HepG2 (cell line): ENCODE data around the gene MARS1. TPM values are rescaled to one million over a fixed set of nuclear protein-coding genes. Genes with fewer than 3 reads are reported as not detected.

Source experiments
- CSRNP1 ChIP-seq: sonication (generic); formaldehyde crosslinking; IDR thresholded peaks from 2 replicates; pipeline ENCODE4 v1.8.1; 2023; ENCODE audit warnings: mild to moderate bottlenecking, missing genetic modification reagents
- FOXM1 ChIP-seq: sonication (generic); formaldehyde crosslinking; IDR thresholded peaks from 2 replicates; pipeline ENCODE4 v1.5.0; 2020; ENCODE audit warnings: missing genetic modification reagents
- HMGXB3 ChIP-seq: sonication (generic); formaldehyde crosslinking; IDR thresholded peaks from 2 replicates; pipeline ENCODE4 v1.4.0; 2020; ENCODE audit warnings: missing genetic modification reagents, borderline replicate concordance
- HOXA9 ChIP-seq: sonication (generic); formaldehyde crosslinking; IDR thresholded peaks from 2 replicates; pipeline ENCODE4 v1.8.1; 2022; ENCODE audit warnings: missing genetic modification reagents, mild to moderate bottlenecking, moderate library complexity, borderline replicate concordance
- MTA3 ChIP-seq: sonication (generic); formaldehyde crosslinking; IDR thresholded peaks from 2 replicates; pipeline ENCODE4 v1.4.0; 2020; ENCODE audit warnings: missing genetic modification reagents
- RELA ChIP-seq: sonication (generic); formaldehyde crosslinking; IDR thresholded peaks from 2 replicates; pipeline ENCODE4 v1.4.0; 2020; ENCODE audit warnings: missing genetic modification reagents
- SMAD3 ChIP-seq: sonication (generic); formaldehyde crosslinking; IDR thresholded peaks from 2 replicates; pipeline ENCODE4 v1.4.0; 2020; ENCODE audit warnings: missing genetic modification reagents
- XRCC5 ChIP-seq: fragments of 200-400 bp; formaldehyde crosslinking; optimal IDR thresholded peaks from 2 replicates; pipeline ENCODE3; 2017; ENCODE audit warnings: mild to moderate bottlenecking, low read length
- ZFP36 ChIP-seq: fragments of 150-350 bp; IDR thresholded peaks from 2 replicates; pipeline ENCODE4 v1.6.1; 2018; ENCODE audit warnings: borderline replicate concordance, low read length, low read depth; ENCODE audit not compliant: partially characterized antibody
- ZFP82 ChIP-seq: sonication (generic); formaldehyde crosslinking; IDR thresholded peaks from 2 replicates; pipeline ENCODE4 v1.5.1; 2020; ENCODE audit warnings: mild to moderate bottlenecking, missing genetic modification reagents, borderline replicate concordance
- ZNF335 ChIP-seq: sonication (generic); formaldehyde crosslinking; IDR thresholded peaks from 2 replicates; pipeline ENCODE4 v1.4.0; 2020; ENCODE audit warnings: missing genetic modification reagents
- ZNF577 ChIP-seq: sonication (generic); formaldehyde crosslinking; IDR thresholded peaks from 2 replicates; pipeline ENCODE4 v1.4.0; 2020; ENCODE audit warnings: mild to moderate bottlenecking, low read depth, missing genetic modification reagents, borderline replicate concordance
- ZNF672 ChIP-seq: sonication (generic); formaldehyde crosslinking; IDR thresholded peaks from 2 replicates; pipeline ENCODE4 v1.8.1; 2022; ENCODE audit warnings: missing genetic modification reagents
- ZNF883 ChIP-seq: sonication (generic); formaldehyde crosslinking; IDR thresholded peaks from 2 replicates; pipeline ENCODE4 v1.5.1; 2020; ENCODE audit warnings: mild to moderate bottlenecking, missing genetic modification reagents; ENCODE audit errors: not compliant biosample characterization
- polyA plus RNA-seq, 8 experiments: library from polyadenylated mRNA; depleted of rRNA in 3 of 8; stranded (reverse) in 7 of 8; unstranded in 1 of 8; fragments of >200 nt; fragmentation: Illumina TruSeq in 4 of 8; extraction: Trizol in 4 of 8; gene quantifications; 2 replicates each; pipeline versions ENCODE4 v1.2.1 to v1.2.3, GENCODE V29; 2011 to 2016; ENCODE audit warnings: low read depth in 4 of 8, missing spikeins in 1 of 8, mixed read lengths in 1 of 8; ENCODE audit not compliant: insufficient read depth in 1 of 8
- total RNA-seq, 5 experiments: library from RNA; depleted of rRNA; stranded (reverse); fragments of >200 nt; fragmentation: Illumina TruSeq; extraction: Trizol; gene quantifications; 2 replicates each; pipeline ENCODE4 v1.2.3, GENCODE V29; 2016; ENCODE audit warnings: low read depth in 1 of 5
- TF ChIP-seq, protein P1 (sequence below): sonication (generic); formaldehyde crosslinking; IDR thresholded peaks from 2 replicates; pipeline ENCODE4 v1.4.0; 2020; ENCODE audit warnings: missing genetic modification reagents; ENCODE audit errors: not compliant biosample characterization
- TF ChIP-seq, protein P2 (sequence below): sonication (generic); formaldehyde crosslinking; IDR thresholded peaks from 2 replicates; pipeline ENCODE4 v1.4.0; 2020; ENCODE audit warnings: missing genetic modification reagents

Gene MARS1
- total and polyA plus RNA-seq, 2 of the 13 experiments (the other 11 are each of a cell fraction or from before 2014, with no cell fraction given) = 115 to 181 TPM

DNA sequence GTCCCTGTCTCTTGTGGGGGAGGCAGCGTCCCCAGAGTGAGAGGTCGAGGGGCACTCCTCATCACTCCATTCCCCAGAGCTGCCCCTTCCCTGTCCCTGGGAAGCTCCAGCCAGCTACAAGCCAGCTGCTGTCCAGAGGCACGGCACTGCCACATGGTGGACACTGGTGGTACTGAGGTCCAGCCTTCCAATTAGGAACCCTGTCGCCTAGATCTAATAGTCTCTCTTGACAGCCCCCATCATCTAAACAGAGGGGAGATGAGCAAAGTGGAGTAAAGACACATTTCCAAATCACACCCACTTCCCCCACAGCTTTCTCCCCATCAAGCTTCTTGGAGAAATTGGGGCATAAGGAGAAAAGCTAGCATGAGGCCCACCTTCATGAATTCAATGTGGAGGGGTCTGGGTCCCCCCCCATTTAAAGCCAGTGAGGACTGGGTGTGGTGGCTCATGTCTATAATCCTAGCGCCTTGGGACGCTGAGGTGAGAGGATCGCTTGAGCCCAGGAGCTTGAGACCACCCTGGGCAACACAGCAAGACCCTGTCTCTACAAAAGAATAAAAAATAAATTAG is 34.8 kb upstream of the MARS1 start (continued):
- TF ChIP-seq, protein P1, sequence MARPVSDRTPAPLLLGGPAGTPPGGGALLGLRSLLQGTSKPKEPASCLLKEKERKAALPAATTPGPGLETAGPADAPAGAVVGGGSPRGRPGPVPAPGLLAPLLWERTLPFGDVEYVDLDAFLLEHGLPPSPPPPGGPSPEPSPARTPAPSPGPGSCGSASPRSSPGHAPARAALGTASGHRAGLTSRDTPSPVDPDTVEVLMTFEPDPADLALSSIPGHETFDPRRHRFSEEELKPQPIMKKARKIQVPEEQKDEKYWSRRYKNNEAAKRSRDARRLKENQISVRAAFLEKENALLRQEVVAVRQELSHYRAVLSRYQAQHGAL (CRISPR knock-in tag) = no peak
- TF ChIP-seq ZNF672 (CRISPR knock-in tag) = no peak
- TF ChIP-seq ZNF883 (CRISPR knock-in tag) = no peak
- no peak for TF ChIP-seq RELA
- TF ChIP-seq, protein P2, sequence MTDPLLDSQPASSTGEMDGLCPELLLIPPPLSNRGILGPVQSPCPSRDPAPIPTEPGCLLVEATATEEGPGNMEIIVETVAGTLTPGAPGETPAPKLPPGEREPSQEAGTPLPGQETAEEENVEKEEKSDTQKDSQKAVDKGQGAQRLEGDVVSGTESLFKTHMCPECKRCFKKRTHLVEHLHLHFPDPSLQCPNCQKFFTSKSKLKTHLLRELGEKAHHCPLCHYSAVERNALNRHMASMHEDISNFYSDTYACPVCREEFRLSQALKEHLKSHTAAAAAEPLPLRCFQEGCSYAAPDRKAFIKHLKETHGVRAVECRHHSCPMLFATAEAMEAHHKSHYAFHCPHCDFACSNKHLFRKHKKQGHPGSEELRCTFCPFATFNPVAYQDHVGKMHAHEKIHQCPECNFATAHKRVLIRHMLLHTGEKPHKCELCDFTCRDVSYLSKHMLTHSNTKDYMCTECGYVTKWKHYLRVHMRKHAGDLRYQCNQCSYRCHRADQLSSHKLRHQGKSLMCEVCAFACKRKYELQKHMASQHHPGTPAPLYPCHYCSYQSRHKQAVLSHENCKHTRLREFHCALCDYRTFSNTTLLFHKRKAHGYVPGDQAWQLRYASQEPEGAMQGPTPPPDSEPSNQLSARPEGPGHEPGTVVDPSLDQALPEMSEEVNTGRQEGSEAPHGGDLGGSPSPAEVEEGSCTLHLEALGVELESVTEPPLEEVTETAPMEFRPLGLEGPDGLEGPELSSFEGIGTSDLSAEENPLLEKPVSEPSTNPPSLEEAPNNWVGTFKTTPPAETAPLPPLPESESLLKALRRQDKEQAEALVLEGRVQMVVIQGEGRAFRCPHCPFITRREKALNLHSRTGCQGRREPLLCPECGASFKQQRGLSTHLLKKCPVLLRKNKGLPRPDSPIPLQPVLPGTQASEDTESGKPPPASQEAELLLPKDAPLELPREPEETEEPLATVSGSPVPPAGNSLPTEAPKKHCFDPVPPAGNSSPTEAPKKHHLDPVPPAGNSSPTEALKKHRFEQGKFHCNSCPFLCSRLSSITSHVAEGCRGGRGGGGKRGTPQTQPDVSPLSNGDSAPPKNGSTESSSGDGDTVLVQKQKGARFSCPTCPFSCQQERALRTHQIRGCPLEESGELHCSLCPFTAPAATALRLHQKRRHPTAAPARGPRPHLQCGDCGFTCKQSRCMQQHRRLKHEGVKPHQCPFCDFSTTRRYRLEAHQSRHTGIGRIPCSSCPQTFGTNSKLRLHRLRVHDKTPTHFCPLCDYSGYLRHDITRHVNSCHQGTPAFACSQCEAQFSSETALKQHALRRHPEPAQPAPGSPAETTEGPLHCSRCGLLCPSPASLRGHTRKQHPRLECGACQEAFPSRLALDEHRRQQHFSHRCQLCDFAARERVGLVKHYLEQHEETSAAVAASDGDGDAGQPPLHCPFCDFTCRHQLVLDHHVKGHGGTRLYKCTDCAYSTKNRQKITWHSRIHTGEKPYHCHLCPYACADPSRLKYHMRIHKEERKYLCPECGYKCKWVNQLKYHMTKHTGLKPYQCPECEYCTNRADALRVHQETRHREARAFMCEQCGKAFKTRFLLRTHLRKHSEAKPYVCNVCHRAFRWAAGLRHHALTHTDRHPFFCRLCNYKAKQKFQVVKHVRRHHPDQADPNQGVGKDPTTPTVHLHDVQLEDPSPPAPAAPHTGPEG = no peak
- TF ChIP-seq ZNF335 (CRISPR knock-in tag) = no peak
- TF ChIP-seq MTA3 (CRISPR knock-in tag) = no peak
- no peak for TF ChIP-seq FOXM1 (CRISPR knock-in tag)
- TF ChIP-seq ZFP36 = no peak
- TF ChIP-seq ZFP82 = no peak
- peak; percentile 66 for TF ChIP-seq XRCC5
- TF ChIP-seq ZNF577 (CRISPR knock-in tag) = no peak
- no peak for TF ChIP-seq CSRNP1 (CRISPR knock-in tag)
- TF ChIP-seq HMGXB3 (CRISPR knock-in tag) = no peak
- TF ChIP-seq SMAD3 (CRISPR knock-in tag) = peak; percentile 81
- TF ChIP-seq HOXA9 (CRISPR knock-in tag) = no peak
